ENCODE results near the gene MYL4.
"Not testable (repeated sequence)": the region's sequence is repeated elsewhere in the genome, so short reads cannot be mapped to it uniquely, and the experiment has no call there.

Gene MYL4

DNA sequence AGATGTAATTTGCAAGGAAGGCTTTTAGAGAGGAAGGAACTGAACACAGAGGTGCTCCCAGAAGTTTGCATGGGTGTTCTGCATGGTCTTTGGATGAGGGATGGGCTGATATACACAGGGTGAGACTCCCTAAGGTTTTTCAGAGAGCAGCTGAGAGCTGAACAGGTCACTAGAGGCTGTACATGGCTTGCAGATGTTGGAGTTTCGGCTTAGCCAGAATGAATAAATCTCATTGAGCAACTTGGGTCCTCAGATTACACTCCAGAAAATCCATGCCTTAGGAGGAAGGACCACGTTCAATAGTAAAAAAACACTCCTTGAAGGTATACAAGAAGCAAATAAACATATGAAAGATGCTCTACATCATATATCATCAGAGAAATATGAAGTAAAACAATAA lies 37.0 kb downstream of the MYL4 start:
- DNase-seq, result no peak

DNA sequence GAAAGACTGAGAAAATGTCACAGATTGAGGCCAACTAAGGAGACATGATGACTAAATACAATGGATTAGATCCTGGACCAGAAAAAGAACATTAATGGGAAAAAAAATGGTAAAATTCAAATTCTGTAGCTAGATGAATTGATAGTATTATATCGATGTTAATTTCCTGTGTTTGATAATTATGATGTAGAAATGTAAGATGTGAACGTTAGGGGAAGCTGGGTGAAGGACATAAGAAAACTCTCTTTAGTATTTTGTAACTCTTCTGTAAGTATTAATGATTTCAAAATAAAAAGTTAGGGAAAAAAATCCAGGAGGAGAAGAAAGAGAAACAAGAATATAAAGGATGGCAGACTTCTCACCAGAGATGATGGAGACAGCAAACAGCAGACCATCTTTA lies 41.7 kb downstream of the MYL4 start:
- no peak for DNase-seq

DNA sequence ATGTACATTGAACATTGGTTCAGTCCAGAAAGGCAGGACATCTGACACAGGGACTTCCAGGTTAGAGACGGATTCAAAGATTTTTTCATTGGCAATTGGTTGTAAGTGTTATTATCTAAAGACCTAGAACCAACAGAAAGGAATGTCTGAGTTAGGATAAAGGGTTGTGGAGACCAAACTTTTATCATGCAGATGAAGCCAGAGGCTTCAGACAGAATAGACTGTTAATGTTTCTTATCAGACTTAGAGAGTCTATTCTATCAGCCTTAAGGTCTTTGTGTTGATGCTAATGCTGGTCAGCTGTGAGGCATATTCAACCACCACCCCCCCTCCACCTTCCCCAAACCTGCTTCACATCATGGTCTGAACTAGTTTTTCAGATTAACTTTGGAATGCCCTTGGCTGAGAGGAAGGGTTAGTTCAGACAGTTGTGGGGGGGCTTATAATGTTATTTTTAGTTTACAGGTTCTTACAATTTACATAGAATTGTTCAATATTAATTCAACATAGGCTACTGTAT lies 42.3 kb downstream of the MYL4 start:
- no peak for DNase-seq

DNA sequence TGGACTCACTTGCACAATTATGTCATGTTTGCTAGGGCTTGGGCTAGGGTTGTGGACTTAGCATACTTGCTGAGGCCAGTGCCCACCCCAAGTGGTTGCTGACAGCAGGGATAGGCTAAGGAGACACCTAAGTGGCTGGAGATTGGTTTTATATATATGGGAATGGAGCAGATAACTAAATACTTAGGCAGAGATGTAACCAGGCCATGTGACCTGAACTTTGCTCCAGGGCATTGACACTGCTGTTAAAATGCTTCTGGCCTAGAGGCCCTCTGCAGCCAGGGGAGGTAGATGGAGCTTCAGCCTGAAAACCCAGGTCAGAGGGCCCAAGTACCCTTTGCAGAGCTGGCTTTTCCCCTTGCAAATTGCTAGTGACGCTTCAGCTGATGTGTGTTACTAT lies 43.1 kb downstream of the MYL4 start:
- no peak for DNase-seq

DNA sequence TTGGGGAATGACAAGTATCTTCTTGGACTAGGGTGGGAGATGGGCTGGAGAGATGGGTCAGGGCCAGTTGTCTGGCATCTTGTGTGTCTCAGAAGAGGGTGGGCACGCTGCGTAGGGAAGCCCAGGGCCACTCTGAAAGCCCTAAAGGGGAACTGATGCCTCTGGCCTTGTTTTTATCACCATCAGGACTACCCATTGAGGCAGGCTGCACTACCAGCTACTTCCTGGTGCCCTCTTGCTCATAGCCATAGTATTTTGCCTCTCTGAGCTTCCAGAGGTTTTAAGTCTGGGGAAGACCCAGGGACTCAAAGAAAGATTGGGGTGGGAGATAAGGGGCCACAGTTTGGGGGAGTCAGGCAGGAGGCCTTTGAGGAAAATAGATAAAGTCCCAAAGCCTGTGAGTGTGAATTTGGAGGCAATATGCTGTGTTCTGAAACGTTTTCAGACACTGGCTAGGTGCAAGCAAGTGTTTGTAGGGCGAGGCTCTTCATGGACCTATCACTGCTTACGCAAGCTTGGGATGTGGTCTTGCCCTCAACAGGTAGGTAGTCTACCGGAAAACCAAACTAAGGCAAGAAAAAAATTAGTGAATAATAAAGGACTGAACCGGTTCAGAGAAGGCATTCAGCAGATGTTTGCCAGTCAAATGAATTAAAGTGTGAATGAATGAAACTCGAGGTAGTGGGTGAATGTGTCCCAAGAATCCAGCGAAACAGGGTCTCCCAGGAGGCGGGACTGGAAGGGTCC lies 43.8 kb downstream of the MYL4 start:
- no peak for DNase-seq

DNA sequence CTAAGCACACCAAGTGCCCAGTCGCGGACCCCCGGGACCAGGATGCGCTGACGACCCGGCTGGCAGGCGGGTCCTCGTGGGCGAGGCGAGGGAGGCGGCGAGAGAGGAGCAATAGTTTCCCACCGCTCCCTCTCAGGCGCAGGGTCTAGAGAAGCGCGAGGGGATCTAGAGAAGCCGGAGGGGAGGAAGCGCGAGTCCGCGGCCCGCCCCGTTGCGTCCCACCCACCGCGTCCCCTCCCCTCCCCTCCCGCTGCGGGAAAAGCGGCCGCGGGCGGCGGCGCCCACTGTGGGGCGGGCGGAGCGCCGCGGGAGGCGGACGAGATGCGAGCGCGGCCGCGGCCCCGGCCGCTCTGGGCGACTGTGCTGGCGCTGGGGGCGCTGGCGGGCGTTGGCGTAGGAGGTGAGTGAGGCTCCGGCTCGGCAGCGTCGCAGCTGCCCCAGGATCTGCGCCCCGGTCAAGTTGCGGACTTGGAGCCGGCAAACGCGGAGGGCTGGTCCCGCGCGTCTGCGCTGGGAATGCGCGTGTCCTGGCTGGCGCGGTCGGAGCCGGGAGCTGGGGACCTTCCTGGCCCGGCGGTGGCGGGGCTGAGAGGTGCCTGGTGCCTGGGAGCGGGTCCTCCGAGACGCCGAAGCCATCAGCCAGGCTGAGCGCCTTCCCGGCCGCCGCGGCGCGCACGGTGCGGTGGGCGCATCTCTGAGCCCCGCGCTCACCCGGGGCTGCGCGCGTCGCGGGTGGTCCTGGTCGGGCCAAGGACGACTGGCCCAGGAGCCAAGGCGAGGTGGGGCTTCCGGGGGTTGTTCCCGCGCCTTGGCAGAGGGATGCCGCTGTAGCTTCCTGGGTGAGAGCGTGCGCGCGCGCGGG lies 44.6 kb downstream of the MYL4 start, which contains the start of gene ITGB3:
ITGB3 (plus strand) TSS at position 287 of the 862 bp plus-strand sequence; CDS start at position 322, 35 bp downstream.
- DNase-seq, result peak; percentile 53

DNA sequence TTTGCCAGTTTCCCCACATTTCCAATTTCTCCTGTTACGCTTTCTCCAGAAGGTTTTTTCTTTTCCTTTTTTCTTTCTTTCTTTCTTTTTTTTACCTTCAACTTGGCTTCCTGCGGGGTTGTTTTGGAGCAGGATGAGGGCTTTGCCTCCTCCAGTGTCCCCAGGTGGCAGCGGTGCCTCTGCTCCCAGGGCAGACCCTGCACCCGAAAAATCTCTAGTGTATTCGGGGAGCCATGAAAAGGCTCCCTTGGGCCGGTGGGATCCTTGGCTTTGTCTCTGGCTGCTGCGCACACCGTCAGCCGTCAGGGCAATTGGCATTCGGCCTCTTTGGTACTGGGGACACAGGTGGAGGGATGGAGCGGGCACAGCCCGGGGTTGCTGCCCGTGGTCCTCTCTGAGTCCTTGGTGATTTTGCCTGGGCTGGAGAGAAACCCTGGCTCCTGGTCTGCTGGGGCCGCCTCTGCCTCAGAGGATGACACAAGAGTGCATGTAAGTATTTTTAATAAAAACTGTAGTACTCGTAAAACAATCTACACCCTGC lies 45.3 kb downstream of the MYL4 start:
- DNase-seq, result no peak

DNA sequence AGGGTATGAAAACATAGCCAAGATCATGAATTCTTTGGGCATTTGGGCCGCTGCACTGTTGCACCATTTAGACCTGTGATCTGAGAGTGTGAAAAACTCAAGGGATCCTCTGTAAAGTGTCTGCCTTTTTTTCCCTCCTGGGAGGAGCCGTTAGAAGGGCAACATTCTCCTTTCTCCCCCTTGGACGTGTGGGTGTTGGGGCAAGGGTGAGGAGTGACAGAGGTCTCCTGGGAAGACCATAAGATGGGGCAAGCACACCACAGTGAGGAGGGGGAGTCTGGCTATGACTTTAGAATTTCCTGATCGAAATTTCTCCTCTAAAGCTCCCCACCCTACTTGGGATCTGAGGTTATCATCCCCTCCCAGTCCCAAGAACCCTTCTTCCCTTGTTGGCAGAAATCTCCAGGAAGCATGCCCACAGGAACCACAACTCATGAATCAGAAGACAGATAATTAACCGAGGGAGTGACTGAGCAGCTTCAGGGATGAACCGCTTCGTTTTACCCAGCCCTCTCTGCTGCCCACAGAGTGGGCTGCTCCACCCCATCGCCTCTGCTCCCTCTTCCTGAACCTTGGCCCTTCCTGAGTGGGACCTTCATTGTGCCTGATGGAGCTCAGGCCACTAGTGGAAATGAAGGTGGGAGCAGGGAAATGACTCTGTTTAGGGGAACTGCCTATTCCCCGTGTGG lies 48.6 kb downstream of the MYL4 start:
- DNase-seq, result no peak

DNA sequence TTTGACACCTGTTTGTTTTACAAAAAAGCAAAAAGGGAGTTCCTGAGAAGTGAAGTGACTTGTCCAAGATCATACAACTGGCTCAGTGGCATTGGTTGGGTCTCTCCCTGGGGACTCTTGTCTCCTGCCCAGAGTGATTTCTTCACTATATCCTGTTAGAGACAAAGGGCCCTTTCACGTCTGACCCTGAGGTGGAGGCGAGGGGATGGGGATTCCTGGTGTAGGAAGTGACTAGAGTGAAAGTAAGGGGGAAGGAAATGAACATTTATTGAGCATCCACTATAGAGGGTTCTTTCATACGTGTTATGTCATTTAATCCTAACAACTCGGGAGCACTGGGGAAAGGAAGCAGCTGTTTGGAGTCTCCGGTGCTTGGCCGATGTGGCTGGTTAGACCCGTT lies 53.4 kb downstream of the MYL4 start:
- no peak for DNase-seq

DNA sequence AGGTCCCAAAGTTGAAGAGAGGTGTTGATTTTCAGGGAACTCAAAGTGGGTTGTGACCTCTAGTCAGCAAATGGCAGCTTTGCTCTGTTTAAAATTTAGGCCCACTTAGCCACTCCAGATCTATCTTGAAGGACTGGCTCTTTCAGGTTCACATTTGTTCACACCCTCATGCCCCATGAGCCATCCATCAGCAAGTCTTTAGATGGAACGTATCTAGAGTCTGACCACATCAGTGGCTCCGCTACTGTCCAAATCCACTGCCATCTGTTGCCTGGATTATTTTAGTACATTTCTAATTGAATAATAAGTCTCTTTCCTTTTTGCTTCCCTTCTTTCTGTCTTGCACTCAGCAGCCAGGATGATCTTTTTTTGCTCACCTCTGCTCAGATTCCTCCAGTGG lies 55.0 kb downstream of the MYL4 start:
- no peak for DNase-seq

DNA sequence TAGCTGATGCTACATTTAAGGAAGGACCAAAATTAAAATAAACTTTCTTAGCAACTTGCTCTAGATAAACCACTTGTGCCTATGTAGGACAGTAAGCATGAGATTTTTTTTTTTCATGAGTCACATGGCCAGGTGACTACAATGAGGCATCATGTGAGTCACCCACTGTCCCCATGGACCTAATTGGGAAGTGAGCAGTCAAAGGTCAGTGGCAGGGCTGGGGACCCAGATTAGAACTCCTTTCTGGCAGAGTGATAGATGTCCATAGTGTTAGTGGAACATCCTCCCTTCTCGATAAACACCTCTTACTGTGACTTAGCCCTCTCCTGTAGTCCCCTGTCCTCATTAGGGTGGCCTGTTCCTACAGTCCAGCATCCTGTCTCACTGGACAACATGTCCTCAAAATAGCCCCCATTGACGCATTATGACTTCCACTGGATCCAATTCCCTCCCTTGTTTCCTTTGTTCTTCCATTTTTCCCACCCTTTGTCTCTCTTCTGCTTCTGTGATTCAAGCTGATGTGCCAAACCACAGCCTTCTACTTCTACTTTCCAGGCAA lies 56.9 kb downstream of the MYL4 start:
- no peak for DNase-seq

DNA sequence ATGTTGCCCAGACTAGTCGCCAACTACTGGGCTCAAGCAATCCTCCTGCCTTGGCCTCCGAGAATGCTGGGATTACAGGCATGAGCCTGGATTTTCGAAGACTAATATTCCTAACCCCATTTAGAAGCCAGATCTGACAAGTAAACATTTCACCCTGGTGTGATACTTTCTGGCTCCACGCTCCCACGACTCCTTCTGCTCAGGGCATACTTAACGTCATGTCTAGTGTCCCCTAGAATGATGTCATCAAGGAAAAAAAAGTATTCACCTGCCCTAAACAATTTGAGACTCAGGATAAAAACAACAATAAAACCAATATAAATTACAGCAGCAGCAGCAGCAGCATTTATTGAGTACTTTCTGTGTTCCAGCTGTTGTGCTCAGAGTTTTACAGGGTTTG lies 57.6 kb downstream of the MYL4 start:
- DNase-seq, result no peak

DNA sequence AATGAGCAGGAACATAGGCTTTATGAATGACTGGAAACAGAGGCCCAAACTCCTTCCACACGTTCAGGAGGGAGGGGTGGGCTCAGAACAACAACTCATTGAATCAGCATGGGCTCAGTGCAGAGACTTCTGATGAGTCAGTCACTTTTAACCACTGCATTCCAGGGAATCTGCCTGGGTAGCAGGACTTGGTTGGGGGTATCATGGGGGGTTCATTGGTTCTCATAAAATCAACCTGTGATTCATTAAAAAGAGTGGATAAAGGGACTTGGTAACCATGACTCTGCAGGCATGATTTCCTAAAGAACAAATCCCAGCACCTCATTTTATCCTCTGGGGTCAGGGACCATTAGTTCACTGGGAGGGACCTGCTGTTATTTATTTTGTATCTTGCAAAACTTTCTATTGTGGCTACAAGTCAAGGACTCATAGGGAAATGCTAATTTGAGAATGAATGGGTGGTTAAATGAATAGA lies 58.2 kb downstream of the MYL4 start:
- DNase-seq, result no peak

DNA sequence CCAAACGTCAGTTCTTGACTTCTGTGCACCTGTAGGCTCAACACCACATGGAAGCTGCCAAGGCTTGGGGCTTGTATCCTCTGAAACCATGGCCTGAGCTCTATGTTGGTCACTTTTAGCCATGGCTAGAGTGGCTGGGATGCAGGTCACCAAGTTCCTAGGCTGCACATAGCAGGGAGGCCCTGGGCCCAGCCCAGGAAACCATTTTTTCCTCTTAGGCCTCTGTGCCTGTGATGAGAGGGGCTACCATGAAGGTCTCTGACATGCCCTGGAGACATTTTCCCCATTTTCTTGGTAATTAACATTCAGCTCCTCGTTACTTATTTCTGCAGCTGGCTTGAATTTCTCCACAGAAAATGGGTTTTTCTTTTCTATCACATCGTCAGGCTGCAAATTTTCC lies 59.8 kb downstream of the MYL4 start:
- not testable (repeated sequence) for DNase-seq

DNA sequence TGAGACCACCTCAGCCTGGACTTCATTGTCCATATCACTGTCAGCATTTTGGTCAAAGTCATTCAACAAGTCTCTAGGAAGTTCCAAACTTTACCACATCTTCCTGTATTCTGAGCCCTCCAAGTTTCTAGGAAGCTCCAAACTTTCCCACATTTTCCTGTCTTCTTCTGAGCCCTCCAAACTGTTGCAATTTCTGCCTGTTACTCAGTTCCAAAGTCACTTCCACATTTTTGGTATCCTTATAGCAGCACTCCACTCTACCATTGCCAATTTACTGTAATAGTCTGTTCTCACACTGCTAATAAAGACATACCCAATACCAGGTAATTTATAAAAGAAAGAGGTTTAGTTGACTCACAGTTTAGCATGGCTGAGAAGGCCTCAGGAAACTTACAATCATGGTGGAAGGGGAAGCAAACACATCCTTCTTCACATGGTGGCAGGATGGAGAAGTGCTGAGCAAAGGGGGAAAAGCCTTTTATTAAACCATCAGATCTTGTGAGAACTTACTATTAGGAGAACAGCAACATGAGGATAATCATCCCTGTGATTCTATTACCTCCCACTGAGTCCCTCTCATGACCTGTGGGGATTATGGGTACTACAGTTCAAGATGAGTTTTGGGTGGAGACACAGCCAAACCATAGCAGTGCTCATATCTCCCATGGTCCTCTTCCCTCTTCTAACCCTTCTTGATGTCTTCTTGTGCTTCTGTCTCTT lies 60.6 kb downstream of the MYL4 start:
- DNase-seq, result not testable (repeated sequence)

DNA sequence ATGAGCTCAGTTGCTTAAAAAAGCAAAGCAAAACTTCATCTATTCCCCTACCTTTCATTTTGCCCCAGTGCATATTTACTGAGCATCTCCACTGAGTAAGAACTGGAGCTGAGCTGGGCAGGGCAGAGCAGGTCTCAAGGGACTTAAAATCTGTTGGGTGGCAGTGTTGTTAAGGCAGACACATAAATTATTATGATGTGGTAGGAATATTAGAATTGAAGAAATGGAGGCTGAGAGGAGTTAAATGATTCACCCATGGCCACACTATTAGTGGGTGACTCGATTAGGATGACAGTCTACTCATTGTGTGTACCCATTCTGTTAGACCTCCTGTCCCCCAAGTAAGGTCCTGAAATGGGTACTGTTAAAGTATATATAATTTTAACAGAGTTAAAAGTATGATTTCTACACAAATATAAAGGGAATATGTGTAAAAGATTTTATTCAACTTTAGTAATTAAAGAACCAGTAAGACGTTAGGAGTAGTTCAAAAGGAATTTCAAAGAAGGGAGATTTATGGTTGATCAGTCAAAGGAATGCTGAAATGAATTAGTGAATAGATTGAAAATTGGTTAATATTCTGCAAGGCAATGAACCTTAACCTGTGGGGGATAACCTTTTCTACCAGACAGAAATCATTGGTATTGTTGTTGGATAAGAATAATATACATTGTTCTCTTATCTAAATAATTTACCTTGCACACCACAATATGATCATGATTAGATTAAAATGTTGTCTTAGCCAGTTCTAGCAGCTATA lies 62.0 kb downstream of the MYL4 start:
- no peak for DNase-seq

DNA sequence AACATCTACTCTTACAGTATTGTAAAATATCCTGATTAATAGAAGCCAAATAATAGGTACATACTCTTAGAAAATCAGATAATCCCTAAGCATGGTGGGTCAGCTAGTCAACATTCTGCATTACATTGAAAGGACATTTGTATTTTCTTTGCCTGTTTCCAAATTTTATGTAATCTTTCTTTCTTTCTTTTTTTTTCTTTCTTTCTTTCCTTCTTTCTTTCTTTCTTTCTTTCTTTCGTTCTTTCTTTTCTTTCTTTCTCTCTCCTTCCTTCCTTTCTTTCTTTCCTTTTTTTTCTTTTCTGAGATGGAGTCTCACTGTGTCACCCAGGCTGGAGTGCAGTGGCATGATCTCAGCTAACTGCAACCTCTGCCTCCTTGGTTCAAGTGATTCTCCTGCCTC lies 63.3 kb downstream of the MYL4 start:
- DNase-seq, result no peak

DNA sequence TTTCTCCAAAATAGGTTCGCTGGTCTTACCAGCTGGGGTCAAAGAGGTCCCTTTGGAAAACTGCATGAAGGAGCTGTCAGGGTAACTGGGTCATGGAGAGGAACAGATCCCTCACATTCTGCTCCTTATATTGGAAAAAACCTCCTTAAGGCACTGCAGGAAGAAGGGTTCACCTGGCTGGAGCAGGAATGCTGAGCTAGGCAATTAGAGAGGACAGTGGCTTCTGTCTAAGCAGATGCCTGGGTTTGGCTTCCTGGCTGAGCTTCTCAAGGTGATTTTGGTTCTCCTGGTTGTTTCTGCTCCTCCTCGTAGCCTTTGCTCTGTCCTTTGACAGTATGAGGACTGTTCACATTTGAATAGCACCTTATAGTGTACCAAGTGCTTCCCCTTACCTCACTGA lies 64.1 kb downstream of the MYL4 start:
- DNase-seq, result no peak

Data from NCI-H1694 treated with DMSO at 0.1 percent for 48 hours (cell line).